ENCODE measurements around the gene PRODH.
"Not testable (repeated sequence)": the region's sequence is repeated elsewhere in the genome, so short reads cannot be mapped to it uniquely, and the experiment has no call there.

GRCh38 chr22:18884465-18884864, 51.6 kb downstream of the PRODH start:
- TF ChIP-seq EZH2phosphoT487 (IDR thresholded peaks at IDR 0.05; ENCODE audit: unreplicated experiment); CTCF (conservative IDR thresholded peaks at IDR 0.05; ENCODE audit: low read depth in 2 of 2); POLR2AphosphoS5 (IDR thresholded peaks at IDR 0.05; ENCODE audit: low read depth); EZH2 (IDR thresholded peaks at IDR 0.05; ENCODE audit: low read depth, unreplicated experiment); CREB1 (CRISPR knock-in tag; IDR thresholded peaks at IDR 0.05; ENCODE audit: low read depth); ZNF114 (CRISPR knock-in tag; IDR thresholded peaks at IDR 0.05); REST (IDR thresholded peaks at IDR 0.05; ENCODE audit: unreplicated experiment); JUNB (IDR thresholded peaks at IDR 0.05; ENCODE audit: unreplicated experiment); STAT1 (IDR thresholded peaks at IDR 0.05; ENCODE audit: unreplicated experiment); NANOG (IDR thresholded peaks at IDR 0.05; ENCODE audit: borderline replicate concordance); ZNF331 (CRISPR knock-in tag; IDR thresholded peaks at IDR 0.05; ENCODE audit: low read depth): not testable (repeated sequence)
- TF ChIP-seq, protein P1, sequence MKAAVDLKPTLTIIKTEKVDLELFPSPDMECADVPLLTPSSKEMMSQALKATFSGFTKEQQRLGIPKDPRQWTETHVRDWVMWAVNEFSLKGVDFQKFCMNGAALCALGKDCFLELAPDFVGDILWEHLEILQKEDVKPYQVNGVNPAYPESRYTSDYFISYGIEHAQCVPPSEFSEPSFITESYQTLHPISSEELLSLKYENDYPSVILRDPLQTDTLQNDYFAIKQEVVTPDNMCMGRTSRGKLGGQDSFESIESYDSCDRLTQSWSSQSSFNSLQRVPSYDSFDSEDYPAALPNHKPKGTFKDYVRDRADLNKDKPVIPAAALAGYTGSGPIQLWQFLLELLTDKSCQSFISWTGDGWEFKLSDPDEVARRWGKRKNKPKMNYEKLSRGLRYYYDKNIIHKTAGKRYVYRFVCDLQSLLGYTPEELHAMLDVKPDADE (IDR thresholded peaks at IDR 0.05): not testable (repeated sequence)

Measured in GM23338 (cell line).